Fibroblast of peridontal ligament (primary cell): ENCODE results near the gene PRSS53.

ENCODE experiments used
- DNase-seq: peaks from one replicate; pipeline ENCODE4 v3.0.0-alpha.2; 2010; ENCODE audit errors: extremely low read depth

Gene PRSS53

GRCh38 chr16:31043352-31043751, 45.4 kb downstream of the PRSS53 start:
- DNase-seq: peak; percentile 42

- no peak for DNase-seq
Observed at GRCh38 chr16:31042866-31043265, 45.9 kb downstream of the PRSS53 start.

GRCh38 chr16:31038993-31039392, 49.8 kb downstream of the PRSS53 start:
- no peak for DNase-seq

GRCh38 chr16:31036691-31037090, 52.1 kb downstream of the PRSS53 start:
- no peak for DNase-seq

GRCh38 chr16:31033709-31034492, 54.8 kb downstream of the PRSS53 start:
- DNase-seq: peak; percentile 73
